ENCODE data around the gene ITGA1. TPM values are rescaled to one million over a fixed set of nuclear protein-coding genes. Genes with fewer than 3 reads are reported as not detected.

The ITGA1 gene
- total and polyA plus RNA-seq, 2 of the 8 experiments (the other 6 are each of a cell fraction or from before 2014, with no cell fraction given): 2.3 to 9.0 TPM

DNA sequence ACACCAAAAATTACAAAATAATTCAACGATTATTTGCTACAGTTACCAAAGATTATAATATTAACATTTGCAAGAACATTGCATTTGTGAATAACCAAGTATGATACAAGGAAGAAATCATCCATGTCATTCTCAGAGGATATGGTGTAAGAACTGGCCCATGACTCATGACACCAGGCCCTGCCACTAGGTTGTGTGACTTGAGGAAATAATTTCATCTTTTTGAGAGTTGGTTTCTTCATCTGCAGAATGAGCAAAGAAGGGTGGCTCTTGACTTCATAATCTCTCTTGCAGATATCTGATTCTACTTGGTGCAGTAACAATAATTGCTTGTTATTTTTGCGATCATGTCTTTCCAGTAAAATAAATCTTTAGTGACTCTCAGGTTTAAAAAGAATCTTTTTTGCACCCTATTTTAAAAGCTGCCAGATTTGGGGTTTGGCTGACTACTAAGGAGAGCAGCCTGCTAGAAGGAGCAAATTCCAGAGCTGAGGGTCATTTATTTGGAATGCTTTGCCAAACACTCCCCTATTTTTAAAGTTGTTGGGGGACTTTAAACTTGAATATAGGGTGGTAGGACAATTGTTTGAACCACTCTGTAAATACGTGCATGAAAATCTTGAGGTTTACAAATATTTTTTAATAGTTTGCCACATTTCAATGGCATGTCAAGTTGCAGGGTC is 23.5 kb downstream of the ITGA1 start:
- no peak overlapping the region for H3K4ac ChIP-seq (replicated peaks; ENCODE audit: insufficient read length, low read depth, low read length)
- no peak for FAIRE-seq
- WGBS, 2 experiments (ENCODE audit: extremely low coverage in 1 of 2, insufficient coverage in 1 of 2, insufficient read length in 1 of 2, insufficient replicate concordance in 2 of 2, low coverage in 1 of 2, low lambda C conversion rate in 2 of 2, missing lambda C conversion rate in 1 of 2): 94% methylated on average over 3 of the region's 3 CpGs; no CpG with 5 or more reads in 1 of the 2 experiments
- no peak overlapping the region for H4K5ac ChIP-seq (ENCODE audit: insufficient read length, low read depth, low read length)
- H3K79me2 ChIP-seq (ENCODE audit: control insufficient read depth in 1 of 2, insufficient read depth in 2 of 2, low read length in 2 of 2): no peaks in the 10 kb centered on the region
- H2BK12ac ChIP-seq (ENCODE audit: low read depth, low read length): no peak overlapping the region
- H2BK120ac ChIP-seq (replicated peaks; ENCODE audit: low read depth, low read length): no peak overlapping the region
- CTCF ChIA-PET (ENCODE audit: partially characterized antibody): interaction anchor here (0.6 to 1.6 kb wide), 5 partner anchors 11 to 77 kb away, joined by 3 read pairs; partner anchors contain the start of genes ITGA1 and PELO
- no peak overlapping the region for H2BK5ac ChIP-seq (ENCODE audit: low read depth, low read length)
- H3K9me3 ChIP-seq (ENCODE audit: insufficient read depth in 2 of 2, low read depth in 1 of 2, low read length in 1 of 2): no peaks in the 10 kb centered on the region
- H2AFZ ChIP-seq (ENCODE audit: low read length): no peak overlapping the region
- H2AK5ac ChIP-seq (ENCODE audit: low read depth, low read length): no peak overlapping the region
- no peak overlapping the region for H4K91ac ChIP-seq (replicated peaks; ENCODE audit: insufficient read length, low read length)
- no peaks in the 10 kb centered on the region for H3K4me1 ChIP-seq (replicated peaks in 1 of 4; ENCODE audit: control insufficient read depth in 3 of 4, insufficient read depth in 4 of 4, low read length in 3 of 4)
- H3K36me3 ChIP-seq (ENCODE audit: control insufficient read depth in 2 of 4, insufficient read depth in 4 of 4, low read length in 3 of 4): no peaks in the 10 kb centered on the region
- H2BK15ac ChIP-seq (ENCODE audit: low read length): no peak overlapping the region
- no peak overlapping the region for H3K27ac ChIP-seq (ENCODE audit: low read depth, low read length)
- H3K18ac ChIP-seq (ENCODE audit: extremely low read depth, low read length): no peak overlapping the region
- no peak overlapping the region for H3K4me3 ChIP-seq (ENCODE audit: extremely low read depth in 1 of 4, insufficient read depth in 2 of 4, low read depth in 3 of 4, low read length in 4 of 4)
- no peak overlapping the region for H3K14ac ChIP-seq (ENCODE audit: insufficient read length)
- H2BK20ac ChIP-seq (ENCODE audit: low read length): no peak overlapping the region
- H3K56ac ChIP-seq (replicated peaks; ENCODE audit: insufficient read length, low read depth, low read length): no peak overlapping the region
- no peaks in the 10 kb centered on the region for H3K79me1 ChIP-seq (ENCODE audit: low read depth, low read length)
- H3K23me2 ChIP-seq (ENCODE audit: low read depth, low read length): no peaks in the 10 kb centered on the region
- POLR2A ChIA-PET (ENCODE audit: partially characterized antibody): interaction anchor here (1.3 to 1.6 kb wide), 2 partner anchors 10 to 12 kb away, joined by 6 to 8 read pairs; no protein-coding TSS in a partner anchor
- no peak overlapping the region for H3K23ac ChIP-seq (ENCODE audit: insufficient read length)
- no peak overlapping the region for H3K4me2 ChIP-seq (ENCODE audit: insufficient read depth in 1 of 2, low read depth in 2 of 2, low read length in 2 of 2)
- H4K8ac ChIP-seq (ENCODE audit: extremely low read depth, insufficient read depth, low read length): no peak overlapping the region
- no peaks in the 10 kb centered on the region for H4K20me1 ChIP-seq (replicated peaks in 1 of 2; ENCODE audit: control insufficient read depth in 1 of 2, insufficient read depth in 2 of 2, low read length in 2 of 2)
- H3K27me3 ChIP-seq (replicated peaks in 1 of 4; ENCODE audit: control insufficient read depth in 3 of 4, extremely low read depth in 1 of 4, insufficient read depth in 3 of 4, low read length in 3 of 4): no peaks in the 10 kb centered on the region
- no peak for DNase-seq (ENCODE audit: low read depth in 1 of 2, low spot score in 2 of 2)
- H3K9ac ChIP-seq (replicated peaks in 1 of 4; ENCODE audit: extremely low read depth in 1 of 4, low read depth in 3 of 4, low read length in 3 of 4): no peak overlapping the region
- TF ChIP-seq TCF12 (IDR thresholded peaks at IDR 0.05; ENCODE audit: low read depth, low read length): no peak
- TF ChIP-seq GABPA (IDR thresholded peaks at IDR 0.05; ENCODE audit: borderline replicate concordance, insufficient read depth, low read length): no peak
- no peak for TF ChIP-seq TEAD4 (IDR thresholded peaks at IDR 0.05; ENCODE audit: low read depth, low read length)
- no peak for TF ChIP-seq TAF1 (IDR thresholded peaks at IDR 0.05; ENCODE audit: low read depth, low read length)
- no peak for TF ChIP-seq BCL11A (IDR thresholded peaks at IDR 0.05; ENCODE audit: low read depth in 2 of 2, low read length in 2 of 2)
- TF ChIP-seq CREB1 (IDR thresholded peaks at IDR 0.05): no peak
- TF ChIP-seq ZNF274 (IDR thresholded peaks at IDR 0.05; ENCODE audit: borderline replicate concordance, extremely low read depth, low read length): no peak
- TF ChIP-seq, protein P1, sequence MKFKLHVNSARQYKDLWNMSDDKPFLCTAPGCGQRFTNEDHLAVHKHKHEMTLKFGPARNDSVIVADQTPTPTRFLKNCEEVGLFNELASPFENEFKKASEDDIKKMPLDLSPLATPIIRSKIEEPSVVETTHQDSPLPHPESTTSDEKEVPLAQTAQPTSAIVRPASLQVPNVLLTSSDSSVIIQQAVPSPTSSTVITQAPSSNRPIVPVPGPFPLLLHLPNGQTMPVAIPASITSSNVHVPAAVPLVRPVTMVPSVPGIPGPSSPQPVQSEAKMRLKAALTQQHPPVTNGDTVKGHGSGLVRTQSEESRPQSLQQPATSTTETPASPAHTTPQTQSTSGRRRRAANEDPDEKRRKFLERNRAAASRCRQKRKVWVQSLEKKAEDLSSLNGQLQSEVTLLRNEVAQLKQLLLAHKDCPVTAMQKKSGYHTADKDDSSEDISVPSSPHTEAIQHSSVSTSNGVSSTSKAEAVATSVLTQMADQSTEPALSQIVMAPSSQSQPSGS (IDR thresholded peaks at IDR 0.05; ENCODE audit: low read length): no peak
- no peak for TF ChIP-seq EZH2 (IDR thresholded peaks at IDR 0.05; ENCODE audit: low read depth, low read length, severe bottlenecking)
- no peak for TF ChIP-seq SP2 (IDR thresholded peaks at IDR 0.05; ENCODE audit: low read length)
- TF ChIP-seq NANOG (IDR thresholded peaks at IDR 0.05; ENCODE audit: insufficient read depth, low read depth, low read length, poor library complexity, severe bottlenecking): no peak
- TF ChIP-seq RXRA (IDR thresholded peaks at IDR 0.05; ENCODE audit: insufficient read depth, low read depth, low read length): no peak
